C4-2B (cell line): ENCODE results near the gene CD247.

Experiments used
- H3K27ac ChIP-seq: fragments of 450-650 bp; 2 replicates; pipeline ENCODE4 v1.5.1; 2017
- ZFX ChIP-seq: fragments of 450-650 bp; IDR thresholded peaks from 2 replicates; pipeline ENCODE4 v1.6.1; 2017
- TF ChIP-seq, protein P1 (sequence below): fragments of 450-650 bp; conservative IDR thresholded peaks from 2 replicates; pipeline ENCODE4 v1.5.1; 2017; ENCODE audit warnings: mild to moderate bottlenecking

Gene CD247

DNA sequence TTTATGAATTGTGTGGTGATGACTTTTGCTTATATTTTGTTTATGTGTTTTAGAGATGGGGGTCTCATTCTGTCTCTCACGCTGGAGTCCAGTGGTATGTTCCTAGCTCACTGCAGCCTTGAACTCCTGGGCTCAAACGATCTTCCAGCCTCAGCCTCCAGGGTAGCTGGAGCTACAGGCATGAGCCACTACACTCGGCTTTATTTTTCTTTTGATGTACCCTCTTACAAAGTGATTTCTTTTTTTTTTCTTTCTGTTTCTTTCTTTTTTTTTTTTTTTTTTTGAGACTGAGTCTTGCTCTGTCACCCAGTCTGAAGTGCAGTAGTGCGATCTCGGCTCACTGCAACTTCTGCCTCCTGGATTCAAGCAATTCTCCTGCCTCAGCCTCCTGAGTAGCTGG, 46.8 kb downstream of the CD247 start:
- H3K27ac ChIP-seq, result no peak overlapping the region
- no peak for TF ChIP-seq ZFX
- TF ChIP-seq, protein P1, sequence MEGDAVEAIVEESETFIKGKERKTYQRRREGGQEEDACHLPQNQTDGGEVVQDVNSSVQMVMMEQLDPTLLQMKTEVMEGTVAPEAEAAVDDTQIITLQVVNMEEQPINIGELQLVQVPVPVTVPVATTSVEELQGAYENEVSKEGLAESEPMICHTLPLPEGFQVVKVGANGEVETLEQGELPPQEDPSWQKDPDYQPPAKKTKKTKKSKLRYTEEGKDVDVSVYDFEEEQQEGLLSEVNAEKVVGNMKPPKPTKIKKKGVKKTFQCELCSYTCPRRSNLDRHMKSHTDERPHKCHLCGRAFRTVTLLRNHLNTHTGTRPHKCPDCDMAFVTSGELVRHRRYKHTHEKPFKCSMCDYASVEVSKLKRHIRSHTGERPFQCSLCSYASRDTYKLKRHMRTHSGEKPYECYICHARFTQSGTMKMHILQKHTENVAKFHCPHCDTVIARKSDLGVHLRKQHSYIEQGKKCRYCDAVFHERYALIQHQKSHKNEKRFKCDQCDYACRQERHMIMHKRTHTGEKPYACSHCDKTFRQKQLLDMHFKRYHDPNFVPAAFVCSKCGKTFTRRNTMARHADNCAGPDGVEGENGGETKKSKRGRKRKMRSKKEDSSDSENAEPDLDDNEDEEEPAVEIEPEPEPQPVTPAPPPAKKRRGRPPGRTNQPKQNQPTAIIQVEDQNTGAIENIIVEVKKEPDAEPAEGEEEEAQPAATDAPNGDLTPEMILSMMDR, result no peak

GRCh38 chr1:167469280-167469965, 48.9 kb downstream of the CD247 start:
- TF ChIP-seq ZFX, result no peak
- TF ChIP-seq, protein P1, result no peak
- H3K27ac ChIP-seq, result no peak overlapping the region

- TF ChIP-seq, protein P1, result no peak
- TF ChIP-seq ZFX, result no peak
- H3K27ac ChIP-seq, result no peak overlapping the region
Measured at GRCh38 chr1:167467752-167468151, 50.6 kb downstream of the CD247 start.

DNA sequence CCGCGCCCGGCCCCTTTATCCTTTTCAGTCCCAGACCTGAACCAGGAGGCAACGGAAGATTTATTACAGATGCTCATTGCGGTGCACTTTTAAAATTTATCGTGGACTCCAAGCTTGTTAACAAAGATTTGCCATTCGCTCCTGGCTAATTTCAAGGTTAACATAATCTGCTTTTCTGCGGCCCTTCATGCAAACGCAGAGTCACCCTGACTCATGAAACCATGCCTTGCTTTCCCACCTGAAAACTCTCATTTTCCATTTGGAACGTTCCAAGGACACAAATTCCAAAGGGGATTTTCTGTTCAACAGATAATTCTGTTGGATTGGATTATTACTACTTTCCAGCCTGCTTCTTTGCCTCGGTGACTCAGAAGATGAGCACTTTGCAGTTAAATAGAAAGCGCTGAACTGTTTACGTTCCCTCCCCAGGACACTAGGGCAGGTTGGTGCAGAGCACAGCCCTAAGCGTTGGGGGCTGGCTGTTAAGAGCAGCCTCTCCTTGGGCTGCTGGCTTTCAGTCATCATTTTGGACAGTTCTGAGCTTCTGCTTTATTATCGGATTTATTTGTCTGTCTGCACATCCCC, 51.1 kb downstream of the CD247 start:
- H3K27ac ChIP-seq, result no peak overlapping the region
- TF ChIP-seq ZFX, result no peak
- TF ChIP-seq, protein P1, result no peak

- TF ChIP-seq, protein P1, result no peak
- no peak for TF ChIP-seq ZFX
- H3K27ac ChIP-seq, result no peak overlapping the region
Measured at GRCh38 chr1:167465743-167466142, 52.6 kb downstream of the CD247 start.

GRCh38 chr1:167465018-167465417, 53.3 kb downstream of the CD247 start:
- H3K27ac ChIP-seq, result no peak overlapping the region
- TF ChIP-seq ZFX, result no peak
- TF ChIP-seq, protein P1, result no peak

- TF ChIP-seq, protein P1, result no peak
- TF ChIP-seq ZFX, result no peak
- H3K27ac ChIP-seq, result no peak overlapping the region
Measured at GRCh38 chr1:167463875-167464575, 54.3 kb downstream of the CD247 start.
